Endothelial cell (in vitro differentiated cells): ENCODE data around the gene LAMTOR5. TPM values are rescaled to one million over a fixed set of nuclear protein-coding genes. Genes with fewer than 3 reads are reported as not detected.
"Not testable (repeated sequence)": the region's sequence is repeated elsewhere in the genome, so short reads cannot be mapped to it uniquely, and the experiment has no call there.

Experiments used
- DNase-seq: peaks from one replicate; pipeline ENCODE4 v3.0.0; 2021; ENCODE audit warnings: low spot score
- H3K27ac Mint-ChIP-seq: one replicate; pipeline ENCODE4 v1.8.0; 2021; ENCODE audit warnings: mixed read lengths, inconsistent platforms; ENCODE audit not compliant: unreplicated experiment
- H3K27me3 Mint-ChIP-seq: one replicate; pipeline ENCODE4 v1.8.0; 2021; ENCODE audit warnings: mild to moderate bottlenecking, moderate library complexity, mixed read lengths, inconsistent platforms; ENCODE audit not compliant: unreplicated experiment
- H3K36me3 Mint-ChIP-seq: one replicate; pipeline ENCODE4 v1.8.0; 2021; ENCODE audit warnings: mild to moderate bottlenecking, low read depth, mixed read lengths, inconsistent platforms; ENCODE audit not compliant: unreplicated experiment
- H3K4me1 Mint-ChIP-seq: one replicate; pipeline ENCODE4 v1.8.0; 2021; ENCODE audit warnings: mild to moderate bottlenecking, mixed read lengths, inconsistent platforms; ENCODE audit not compliant: unreplicated experiment
- H3K4me3 Mint-ChIP-seq: one replicate; pipeline ENCODE4 v1.8.0; 2021; ENCODE audit warnings: mild to moderate bottlenecking, mixed read lengths, inconsistent platforms; ENCODE audit not compliant: unreplicated experiment
- H3K9me3 Mint-ChIP-seq: one replicate; pipeline ENCODE4 v1.8.0; 2021; ENCODE audit warnings: mixed read lengths, inconsistent platforms; ENCODE audit not compliant: unreplicated experiment
- total RNA-seq: library from RNA; stranded (reverse); fragmentation: NEBNext Ultra II Directional; extraction: Animal tissue kit (Norgen Biotek cat#: 25700); gene quantifications from one replicate; pipeline ENCODE4 v1.2.1, GENCODE V29; 2021; ENCODE audit not compliant: unreplicated experiment
- TF ChIP-seq, protein P1 (sequence below): fragments of 200-600 bp; sonication (generic); IDR thresholded peaks from one replicate; pipeline ENCODE4 v1.5.0; 2021; ENCODE audit warnings: antibody characterized with exemption; ENCODE audit not compliant: unreplicated experiment

The LAMTOR5 gene
- total RNA-seq, 1 donor from 2014 or later: 135 TPM

DNA sequence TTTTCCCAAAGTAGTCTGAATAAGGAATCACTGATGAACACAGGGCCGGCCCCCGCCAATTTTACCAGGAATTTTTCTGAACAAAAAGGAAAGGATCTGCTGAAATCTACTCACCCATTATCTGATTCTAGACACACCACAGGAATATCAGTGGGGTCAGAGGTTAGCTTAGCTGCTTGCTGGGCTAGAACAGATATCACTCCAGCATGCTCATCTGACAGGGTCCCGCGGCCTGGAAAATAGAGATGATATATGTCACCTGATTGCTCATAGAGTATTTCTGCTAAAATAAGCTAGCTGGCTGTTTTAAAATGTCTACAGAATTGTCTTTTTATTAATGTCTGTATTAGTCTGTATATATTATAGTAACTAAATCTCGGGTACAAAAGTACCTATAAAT, 3.7 kb downstream of the LAMTOR5 start:
- peak overlapping the region; percentile 36 for H3K27ac Mint-ChIP-seq
- H3K36me3 Mint-ChIP-seq: peaks cover 9% of the 10 kb centered on the region
- no peak for DNase-seq
- H3K4me1 Mint-ChIP-seq: peaks cover 12% of the 10 kb centered on the region
- H3K9me3 Mint-ChIP-seq: no peaks in the 10 kb centered on the region
- H3K4me3 Mint-ChIP-seq: no peak overlapping the region
- H3K27me3 Mint-ChIP-seq: no peaks in the 10 kb centered on the region
- TF ChIP-seq, protein P1, sequence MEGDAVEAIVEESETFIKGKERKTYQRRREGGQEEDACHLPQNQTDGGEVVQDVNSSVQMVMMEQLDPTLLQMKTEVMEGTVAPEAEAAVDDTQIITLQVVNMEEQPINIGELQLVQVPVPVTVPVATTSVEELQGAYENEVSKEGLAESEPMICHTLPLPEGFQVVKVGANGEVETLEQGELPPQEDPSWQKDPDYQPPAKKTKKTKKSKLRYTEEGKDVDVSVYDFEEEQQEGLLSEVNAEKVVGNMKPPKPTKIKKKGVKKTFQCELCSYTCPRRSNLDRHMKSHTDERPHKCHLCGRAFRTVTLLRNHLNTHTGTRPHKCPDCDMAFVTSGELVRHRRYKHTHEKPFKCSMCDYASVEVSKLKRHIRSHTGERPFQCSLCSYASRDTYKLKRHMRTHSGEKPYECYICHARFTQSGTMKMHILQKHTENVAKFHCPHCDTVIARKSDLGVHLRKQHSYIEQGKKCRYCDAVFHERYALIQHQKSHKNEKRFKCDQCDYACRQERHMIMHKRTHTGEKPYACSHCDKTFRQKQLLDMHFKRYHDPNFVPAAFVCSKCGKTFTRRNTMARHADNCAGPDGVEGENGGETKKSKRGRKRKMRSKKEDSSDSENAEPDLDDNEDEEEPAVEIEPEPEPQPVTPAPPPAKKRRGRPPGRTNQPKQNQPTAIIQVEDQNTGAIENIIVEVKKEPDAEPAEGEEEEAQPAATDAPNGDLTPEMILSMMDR: no peak

DNA sequence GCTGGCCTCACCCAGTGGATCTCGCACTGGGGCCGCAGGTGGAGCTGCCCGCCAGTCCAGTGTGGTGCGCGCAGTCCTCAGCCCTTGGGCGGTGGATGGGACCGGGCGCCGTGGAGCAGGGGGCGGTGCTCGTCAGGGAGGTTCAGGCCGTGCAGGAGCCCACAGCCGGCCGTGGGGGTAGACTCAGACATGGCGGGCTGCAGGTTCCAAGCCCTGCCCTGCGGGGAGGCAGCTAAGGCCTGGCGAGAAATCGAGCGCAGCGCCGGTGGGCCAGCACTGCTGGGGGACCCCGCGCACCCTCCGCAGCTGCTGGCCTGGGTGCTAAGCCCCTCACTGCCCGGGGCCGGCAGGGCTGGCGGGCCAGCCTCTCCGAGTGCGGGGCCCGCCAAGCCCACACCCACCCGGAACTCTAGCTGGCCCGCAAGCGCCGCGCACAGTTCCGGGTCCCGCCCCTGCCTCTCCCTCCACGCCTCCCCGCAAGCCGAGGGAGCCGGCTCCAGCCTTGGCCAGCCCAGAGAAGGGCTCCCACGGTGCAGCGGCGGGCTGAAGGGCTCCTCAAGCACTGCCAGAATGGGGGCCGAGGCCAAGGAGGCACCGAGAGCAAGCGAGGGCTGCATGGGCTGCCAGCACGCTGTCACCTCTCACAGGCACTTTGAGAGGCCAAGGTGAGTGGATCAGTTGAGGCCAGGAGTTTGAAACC, 11.1 kb downstream of the LAMTOR5 start:
- not testable (repeated sequence) for H3K9me3 Mint-ChIP-seq, H3K27me3 Mint-ChIP-seq, H3K4me3 Mint-ChIP-seq, H3K4me1 Mint-ChIP-seq, DNase-seq, H3K27ac Mint-ChIP-seq
- peaks cover 13% of the 10 kb centered on the region for H3K36me3 Mint-ChIP-seq

DNA sequence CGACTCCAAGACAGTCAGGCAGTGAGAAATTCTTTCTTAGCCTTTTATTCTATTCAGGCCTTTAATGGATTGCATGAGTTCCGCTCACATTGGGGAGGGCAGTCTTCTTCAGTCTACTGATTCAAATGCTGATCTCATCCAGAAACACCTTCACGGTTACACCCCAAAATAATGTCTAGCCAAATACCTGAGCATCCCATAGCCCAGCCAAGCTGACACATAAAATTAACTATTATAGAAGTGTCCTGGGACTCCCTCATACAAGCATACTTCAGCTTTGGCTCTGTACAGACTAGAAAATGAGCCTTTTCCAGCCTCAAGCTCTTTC, 13.0 kb downstream of the LAMTOR5 start:
- TF ChIP-seq, protein P1: no peak
- no peak overlapping the region for H3K27ac Mint-ChIP-seq
- no peak for DNase-seq
- peaks cover 11% of the 10 kb centered on the region for H3K4me1 Mint-ChIP-seq
- no peak overlapping the region for H3K4me3 Mint-ChIP-seq
- H3K27me3 Mint-ChIP-seq: no peaks in the 10 kb centered on the region
- H3K9me3 Mint-ChIP-seq: no peaks in the 10 kb centered on the region
- peaks cover 13% of the 10 kb centered on the region for H3K36me3 Mint-ChIP-seq

DNA sequence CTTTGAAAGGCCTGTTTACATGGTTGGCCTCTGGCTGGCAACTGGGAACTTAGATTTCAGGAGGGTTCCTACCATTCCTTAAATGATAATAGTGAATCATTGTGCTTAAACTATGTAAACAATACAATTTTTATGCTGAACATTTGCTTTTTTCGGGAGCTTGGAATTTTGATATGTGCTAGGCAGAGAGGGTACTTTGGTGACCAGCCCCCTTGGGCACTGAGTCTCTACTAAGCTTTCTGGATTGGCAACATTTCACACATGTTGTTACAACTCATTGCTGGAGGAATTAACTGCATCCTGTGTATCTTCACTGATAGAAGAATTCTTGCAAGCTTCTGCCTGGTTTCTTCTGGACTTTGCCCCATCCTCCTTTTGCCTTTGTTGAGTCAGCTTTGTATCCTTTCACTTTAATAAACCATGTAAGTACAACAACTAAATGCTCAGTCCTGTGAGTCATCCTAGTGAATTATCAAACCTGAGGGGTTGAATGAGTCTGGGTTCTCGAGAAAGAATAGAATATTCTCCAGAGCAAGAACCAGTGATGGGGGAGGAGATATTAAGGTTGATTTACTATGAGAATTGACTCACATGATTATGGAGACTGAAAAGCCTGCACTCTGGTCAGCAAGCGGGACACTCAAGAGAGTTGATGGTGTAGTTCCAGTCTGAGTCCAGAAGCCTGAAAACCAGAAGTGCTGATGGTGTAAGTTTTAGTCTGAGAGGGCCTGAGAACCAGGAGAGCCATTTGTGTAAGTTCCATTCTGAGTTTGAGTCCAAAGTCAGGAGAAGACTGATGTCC, 13.6 kb downstream of the LAMTOR5 start:
- H3K9me3 Mint-ChIP-seq: no peaks in the 10 kb centered on the region
- H3K27ac Mint-ChIP-seq: no peak overlapping the region
- no peak overlapping the region for H3K4me3 Mint-ChIP-seq
- TF ChIP-seq, protein P1: no peak
- peaks cover 13% of the 10 kb centered on the region for H3K36me3 Mint-ChIP-seq
- no peak for DNase-seq
- peaks cover 11% of the 10 kb centered on the region for H3K4me1 Mint-ChIP-seq
- H3K27me3 Mint-ChIP-seq: no peaks in the 10 kb centered on the region

DNA sequence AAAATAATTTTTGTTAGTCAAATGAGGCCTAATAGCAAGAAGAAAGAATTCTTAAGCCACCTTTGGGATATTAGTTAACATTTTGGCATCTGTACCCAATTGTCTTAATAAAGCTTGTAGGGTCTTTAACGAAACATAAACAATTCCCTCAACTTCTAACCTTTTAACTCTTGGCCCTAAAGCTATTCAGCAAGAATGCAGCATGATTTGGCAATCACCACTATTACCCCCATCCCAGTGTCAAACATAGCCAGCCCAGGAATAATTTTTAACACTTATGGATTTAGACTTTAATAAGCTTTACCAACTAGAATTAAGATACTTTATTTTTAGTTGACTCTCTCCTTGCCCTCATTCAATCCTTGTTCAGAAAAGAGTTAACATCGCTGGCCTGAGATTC, 14.2 kb downstream of the LAMTOR5 start:
- Mint-ChIP-seq H3K36me3 (peaks cover 11% of the 10 kb centered on the region), H3K9me3 (no peaks in the 10 kb centered on the region), H3K27me3 (no peaks in the 10 kb centered on the region), H3K4me1 (peaks cover 11% of the 10 kb centered on the region), H3K27ac (no peak overlapping the region), H3K4me3 (no peak overlapping the region)
- DNase-seq: no peak
- TF ChIP-seq, protein P1: no peak
